Measurements from ENCODE around the gene SCYGR5. TPM values are rescaled to one million over a fixed set of nuclear protein-coding genes. Genes with fewer than 3 reads are reported as not detected.

Gene SCYGR5
- polyA plus RNA-seq, 1 experiment, result not detected

- CTCF ChIA-PET, result interaction anchor here (0.6 kb wide), 1 partner anchor 15 kb away, joined by 4 read pairs; no protein-coding TSS in a partner anchor
- no peak for DNase-seq (ENCODE audit: low read depth, low spot score)
- POLR2A ChIA-PET, result no interaction called here
Measured at GRCh38 chr2:227642656-227643055, 23.9 kb upstream of the SCYGR5 start.

GRCh38 chr2:227643990-227644551, 22.5 kb upstream of the SCYGR5 start:
- DNase-seq (ENCODE audit: low read depth, low spot score), result no peak
- Histone ChIP-seq H3K27ac (ENCODE audit: low read depth, low read length) (no peak overlapping the region), H3K27me3 (ENCODE audit: control insufficient read depth, insufficient read depth, low read length) (no peaks in the 10 kb centered on the region), H3K4me3 (ENCODE audit: low read depth, low read length) (no peak overlapping the region), H3K9me3 (ENCODE audit: control insufficient read depth, insufficient read depth, low read length) (no peaks in the 10 kb centered on the region)
- ChIA-PET POLR2A (no interaction called here), CTCF (interaction anchor here (0.5 to 2.0 kb wide), 4 partner anchors 14 to 246 kb away, joined by 3 to 10 read pairs (median 3); no protein-coding TSS in a partner anchor)
- TF ChIP-seq CTCF (IDR thresholded peaks at IDR 0.05; ENCODE audit: low read depth, low read length), result no peak

More at GRCh38 chr2:227642656-227643055, 23.9 kb upstream of the SCYGR5 start:
- no peaks in the 10 kb centered on the region for H3K9me3 ChIP-seq (ENCODE audit: control insufficient read depth, insufficient read depth, low read length)
- no peak overlapping the region for H3K27ac ChIP-seq (ENCODE audit: low read depth, low read length)
- H3K27me3 ChIP-seq (ENCODE audit: control insufficient read depth, insufficient read depth, low read length), result no peaks in the 10 kb centered on the region
- H3K4me3 ChIP-seq (ENCODE audit: low read depth, low read length), result no peak overlapping the region
- no peak for TF ChIP-seq CTCF (IDR thresholded peaks at IDR 0.05; ENCODE audit: low read depth, low read length)

- Histone ChIP-seq H3K9me3 (ENCODE audit: control insufficient read depth, insufficient read depth, low read length) (no peaks in the 10 kb centered on the region), H3K27ac (ENCODE audit: low read depth, low read length) (no peak overlapping the region), H3K27me3 (ENCODE audit: control insufficient read depth, insufficient read depth, low read length) (no peaks in the 10 kb centered on the region), H3K4me3 (ENCODE audit: low read depth, low read length) (no peak overlapping the region)
- no peak for DNase-seq (ENCODE audit: low read depth, low spot score)
- ChIA-PET POLR2A (no interaction called here), CTCF (no interaction called here)
- TF ChIP-seq CTCF (IDR thresholded peaks at IDR 0.05; ENCODE audit: low read depth, low read length), result no peak
Measured at GRCh38 chr2:227653419-227653818, 13.2 kb upstream of the SCYGR5 start.

GRCh38 chr2:227654426-227654825, 12.2 kb upstream of the SCYGR5 start:
- Histone ChIP-seq H3K4me3 (ENCODE audit: low read depth, low read length) (no peak overlapping the region), H3K27me3 (ENCODE audit: control insufficient read depth, insufficient read depth, low read length) (no peaks in the 10 kb centered on the region), H3K9me3 (ENCODE audit: control insufficient read depth, insufficient read depth, low read length) (no peaks in the 10 kb centered on the region), H3K27ac (ENCODE audit: low read depth, low read length) (no peak overlapping the region)
- ChIA-PET CTCF (no interaction called here), POLR2A (no interaction called here)
- no peak for DNase-seq (ENCODE audit: low read depth, low spot score)
- TF ChIP-seq CTCF (IDR thresholded peaks at IDR 0.05; ENCODE audit: low read depth, low read length), result no peak

GRCh38 chr2:227655454-227655853, 11.2 kb upstream of the SCYGR5 start:
- Histone ChIP-seq H3K4me3 (ENCODE audit: low read depth, low read length) (no peak overlapping the region), H3K27ac (ENCODE audit: low read depth, low read length) (no peak overlapping the region), H3K9me3 (ENCODE audit: control insufficient read depth, insufficient read depth, low read length) (no peaks in the 10 kb centered on the region), H3K27me3 (ENCODE audit: control insufficient read depth, insufficient read depth, low read length) (no peaks in the 10 kb centered on the region)
- TF ChIP-seq CTCF (IDR thresholded peaks at IDR 0.05; ENCODE audit: low read depth, low read length), result no peak
- DNase-seq (ENCODE audit: low read depth, low spot score), result peak; percentile 8
- CTCF ChIA-PET, result no interaction called here
- POLR2A ChIA-PET, result no interaction called here

Measured in AG04450 (cell line).